ENCODE results near the gene PEAR1. TPM values are rescaled to one million over a fixed set of nuclear protein-coding genes. Genes with fewer than 3 reads are reported as not detected.

Gene PEAR1
- total and polyA plus RNA-seq, 8 donors, result 1.2 to 16.3 (median 2.7) TPM

DNA sequence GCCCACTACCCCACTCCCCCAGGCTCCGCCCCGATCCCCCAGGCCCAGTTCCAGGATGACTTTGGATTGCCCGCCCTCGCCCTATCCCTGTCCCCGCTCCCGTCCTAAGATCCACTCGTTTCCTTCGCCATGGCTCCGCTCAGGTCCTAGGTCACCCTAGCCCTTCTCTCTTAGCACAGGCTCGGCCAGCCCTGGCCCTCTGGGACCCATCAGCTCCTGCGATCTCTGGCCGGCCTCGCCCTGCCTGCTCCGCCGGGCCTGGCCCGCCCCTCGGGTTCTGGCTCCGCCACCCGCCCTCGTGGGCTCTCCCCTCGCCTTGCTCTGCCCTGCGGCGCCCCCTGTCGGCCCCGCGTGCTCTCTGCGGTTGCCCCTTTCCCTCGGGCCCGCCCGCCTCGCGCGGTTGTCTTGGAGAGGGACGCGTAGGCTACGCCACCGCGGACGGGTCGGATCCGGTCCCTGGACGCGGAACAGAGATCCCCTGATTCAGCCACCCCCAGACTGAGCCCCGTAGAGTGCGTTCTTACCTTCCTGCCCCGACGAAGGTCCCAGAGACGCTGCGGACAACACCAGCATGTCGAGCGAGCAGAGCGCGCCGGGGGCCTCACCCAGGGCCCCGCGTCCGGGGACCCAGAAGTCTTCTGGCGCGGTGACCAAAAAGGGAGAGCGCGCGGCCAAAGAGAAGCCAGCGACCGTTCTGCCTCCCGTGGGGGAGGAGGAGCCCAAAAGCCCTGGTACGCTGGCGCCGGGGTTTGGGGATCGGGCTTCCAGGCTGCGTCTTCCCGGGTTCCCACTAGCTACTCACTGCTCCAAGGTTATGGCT is 26.9 kb downstream of the PEAR1 start, which contains the start of gene LRRC71:
LRRC71 (plus strand) TSS at position 400 of the 820 bp plus-strand sequence; CDS start at position 572, 172 bp downstream.
- Histone ChIP-seq H3K36me3 (peaks cover 0 to 3% (median 1%) of the 10 kb centered on the region in 4 donors), H3K27ac (no peak within 1 kb of the TSS), H3K27me3 (peaks cover 14 to 85% (median 56%) of the 10 kb centered on the region in 3 donors), H3K4me1 (peaks cover 21 to 28% (median 23%) of the 10 kb centered on the region in 4 donors), H3K9me3 (peaks cover 0 to 9% (median 0%) of the 10 kb centered on the region in 4 donors), H3K4me3 (peak within 1 kb of the TSS in 3 of 4 donors; percentile 1 to 36 (median 23))
- TF ChIP-seq, protein P1, sequence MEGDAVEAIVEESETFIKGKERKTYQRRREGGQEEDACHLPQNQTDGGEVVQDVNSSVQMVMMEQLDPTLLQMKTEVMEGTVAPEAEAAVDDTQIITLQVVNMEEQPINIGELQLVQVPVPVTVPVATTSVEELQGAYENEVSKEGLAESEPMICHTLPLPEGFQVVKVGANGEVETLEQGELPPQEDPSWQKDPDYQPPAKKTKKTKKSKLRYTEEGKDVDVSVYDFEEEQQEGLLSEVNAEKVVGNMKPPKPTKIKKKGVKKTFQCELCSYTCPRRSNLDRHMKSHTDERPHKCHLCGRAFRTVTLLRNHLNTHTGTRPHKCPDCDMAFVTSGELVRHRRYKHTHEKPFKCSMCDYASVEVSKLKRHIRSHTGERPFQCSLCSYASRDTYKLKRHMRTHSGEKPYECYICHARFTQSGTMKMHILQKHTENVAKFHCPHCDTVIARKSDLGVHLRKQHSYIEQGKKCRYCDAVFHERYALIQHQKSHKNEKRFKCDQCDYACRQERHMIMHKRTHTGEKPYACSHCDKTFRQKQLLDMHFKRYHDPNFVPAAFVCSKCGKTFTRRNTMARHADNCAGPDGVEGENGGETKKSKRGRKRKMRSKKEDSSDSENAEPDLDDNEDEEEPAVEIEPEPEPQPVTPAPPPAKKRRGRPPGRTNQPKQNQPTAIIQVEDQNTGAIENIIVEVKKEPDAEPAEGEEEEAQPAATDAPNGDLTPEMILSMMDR (IDR thresholded peaks at IDR 0.05), result peak in 5 of 7 experiments; percentile 66 to 81 (median 71)
- no peak for TF ChIP-seq POLR2A (IDR thresholded peaks at IDR 0.05)
- TF ChIP-seq POLR2AphosphoS5 (IDR thresholded peaks at IDR 0.05), result peak in 1 of 3 donors; percentile 57
- DNase-seq, result peak; percentile 78 to 95
- intact Hi-C loops (cut with DNase I; ENCODE audit: low total_unique reads), result loop anchor here (10.0 kb wide), 1 partner anchor 154 kb away; no protein-coding TSS in a partner anchor
- 5 to 9% (median 7%) methylated on average over 47 to 71 of the region's 71 CpGs for WGBS, 5 donors

DNA sequence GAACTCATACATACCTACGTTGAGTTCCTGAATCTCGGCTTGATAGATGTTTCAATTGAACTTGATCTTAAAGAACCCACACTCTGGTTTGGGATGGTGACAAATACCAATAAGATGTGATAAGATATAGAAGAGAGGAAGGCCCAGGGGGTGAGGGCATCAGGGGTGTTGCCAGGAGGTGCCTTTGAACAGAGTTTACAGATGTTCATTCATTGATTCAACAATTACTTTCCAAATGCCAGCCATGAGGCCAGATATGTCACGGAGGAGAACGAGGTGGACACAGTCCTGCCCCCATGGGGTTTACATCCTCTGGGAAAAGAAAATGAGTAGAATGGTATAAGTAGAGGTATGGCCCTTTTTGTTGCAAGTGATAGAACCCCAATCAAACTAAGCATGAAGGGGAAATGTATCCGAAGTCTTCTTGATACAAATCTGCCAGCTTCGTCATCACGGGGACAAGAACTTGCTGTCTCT is 27.6 kb downstream of the PEAR1 start:
- Histone ChIP-seq H3K9me3 (peaks cover 0 to 9% (median 0%) of the 10 kb centered on the region in 4 donors), H3K27me3 (peaks cover 14 to 91% (median 60%) of the 10 kb centered on the region in 3 donors), H3K4me3 (peak overlapping the region in 2 of 4 donors; percentile 1 to 36), H3K27ac (no peak overlapping the region), H3K4me1 (peaks cover 21 to 28% (median 23%) of the 10 kb centered on the region in 4 donors), H3K36me3 (no peaks in the 10 kb centered on the region)
- DNase-seq, result no peak
- intact Hi-C loops (cut with DNase I; ENCODE audit: low total_unique reads), result loop anchor here (10.0 kb wide), 1 partner anchor 154 kb away; no protein-coding TSS in a partner anchor
- TF ChIP-seq EP300 (IDR thresholded peaks at IDR 0.05) (no peak), POLR2A (IDR thresholded peaks at IDR 0.05) (no peak)
- TF ChIP-seq, protein P1 (IDR thresholded peaks at IDR 0.05), result no peak
- 54 to 70% (median 62%) methylated on average over 7 of the region's 7 CpGs for WGBS, 5 donors

DNA sequence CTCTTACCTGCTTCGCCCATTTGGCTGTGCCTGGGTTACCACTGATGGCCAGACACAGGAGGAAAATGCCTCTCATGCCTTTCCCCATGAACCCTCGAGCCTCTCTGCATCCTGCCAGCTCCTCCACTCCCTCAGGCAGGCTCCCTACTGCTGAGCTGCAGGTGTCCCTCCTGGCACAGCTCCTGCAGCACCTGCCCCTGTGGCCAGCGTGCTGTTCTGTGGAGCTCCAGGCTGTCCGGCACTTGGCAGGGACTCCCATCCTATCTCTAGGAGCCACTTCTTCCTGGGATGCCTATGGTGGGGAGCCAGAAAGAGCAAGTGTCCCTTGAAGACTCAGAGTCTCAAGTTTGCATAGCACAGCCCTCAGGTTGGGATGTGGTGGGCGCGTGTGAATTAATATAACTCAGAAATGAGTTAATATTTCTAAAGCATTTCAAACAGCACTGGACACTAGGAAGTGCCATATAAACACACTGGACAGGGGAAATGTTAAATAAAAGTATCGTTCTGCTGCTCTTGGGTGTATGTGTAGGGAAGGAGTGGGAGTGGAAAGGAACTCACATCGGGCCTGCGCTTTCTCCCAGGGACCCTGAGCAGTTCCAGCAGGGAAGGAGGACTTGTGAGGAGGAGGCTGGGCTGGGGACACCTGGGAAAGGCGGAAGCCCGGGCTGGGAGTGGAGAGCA is 29.6 kb downstream of the PEAR1 start:
- intact Hi-C loops (cut with DNase I; ENCODE audit: low total_unique reads), result loop anchor here (10.0 kb wide), 1 partner anchor 152 kb away; no protein-coding TSS in a partner anchor
- H3K4me3 ChIP-seq, result peak overlapping the region in 1 of 4 donors; percentile 34
- 12 to 19% (median 14%) methylated on average over 10 to 11 of the region's 11 CpGs for WGBS, 5 donors
- H3K27me3 ChIP-seq, result peaks cover 23 to 94% (median 80%) of the 10 kb centered on the region in 3 donors
- TF ChIP-seq POLR2AphosphoS5 (IDR thresholded peaks at IDR 0.05) (no peak), POLR2A (IDR thresholded peaks at IDR 0.05) (no peak), EP300 (IDR thresholded peaks at IDR 0.05) (no peak)
- TF ChIP-seq, protein P1 (IDR thresholded peaks at IDR 0.05), result no peak
- peaks cover 0 to 7% (median 0%) of the 10 kb centered on the region in 4 donors for H3K9me3 ChIP-seq
- DNase-seq, result peak in 1 of 2 donors; percentile 53
- peaks cover 30 to 40% (median 35%) of the 10 kb centered on the region in 4 donors for H3K4me1 ChIP-seq
- H3K36me3 ChIP-seq, result no peaks in the 10 kb centered on the region
- no peak overlapping the region for H3K27ac ChIP-seq
